B cell (primary cell): Measurements from ENCODE around the gene LRRC4C.

Experiments used
- CTCF ChIP-seq: fragments of 200-600 bp; IDR thresholded peaks from one replicate; pipeline ENCODE4 v1.8.0; 2022; ENCODE audit warnings: antibody characterized with exemption, mild to moderate bottlenecking
- EZH2 ChIP-seq: IDR thresholded peaks from 2 replicates; pipeline ENCODE4 v1.6.1; 2012; ENCODE audit warnings: borderline replicate concordance, low read depth, mild to moderate bottlenecking, moderate library complexity, low read length; ENCODE audit not compliant: insufficient read depth, poor library complexity, severe bottlenecking

DNA sequence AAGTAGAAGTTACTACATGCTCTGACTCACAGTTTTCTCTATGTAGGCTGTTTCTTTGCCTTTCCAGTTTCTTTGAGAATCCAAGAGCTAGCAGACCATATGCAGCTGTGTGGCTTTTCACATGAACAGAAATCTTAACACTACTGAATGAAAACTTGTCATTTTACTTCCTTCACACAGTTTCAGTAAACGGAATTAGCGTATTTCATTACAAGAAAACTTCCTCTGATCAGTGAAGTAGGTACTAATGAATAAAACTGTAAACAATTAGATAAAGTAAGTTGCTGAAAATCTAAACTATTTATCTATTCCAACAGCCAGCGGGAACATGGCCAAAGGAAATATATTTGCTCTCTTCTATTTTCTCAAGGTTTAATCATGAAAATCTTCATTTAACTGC lies 953.2 kb downstream of the LRRC4C start:
- TF ChIP-seq CTCF (no peak), EZH2 (no peak)
